Measurements from ENCODE around the gene TOMM70.

The TOMM70 gene

DNA sequence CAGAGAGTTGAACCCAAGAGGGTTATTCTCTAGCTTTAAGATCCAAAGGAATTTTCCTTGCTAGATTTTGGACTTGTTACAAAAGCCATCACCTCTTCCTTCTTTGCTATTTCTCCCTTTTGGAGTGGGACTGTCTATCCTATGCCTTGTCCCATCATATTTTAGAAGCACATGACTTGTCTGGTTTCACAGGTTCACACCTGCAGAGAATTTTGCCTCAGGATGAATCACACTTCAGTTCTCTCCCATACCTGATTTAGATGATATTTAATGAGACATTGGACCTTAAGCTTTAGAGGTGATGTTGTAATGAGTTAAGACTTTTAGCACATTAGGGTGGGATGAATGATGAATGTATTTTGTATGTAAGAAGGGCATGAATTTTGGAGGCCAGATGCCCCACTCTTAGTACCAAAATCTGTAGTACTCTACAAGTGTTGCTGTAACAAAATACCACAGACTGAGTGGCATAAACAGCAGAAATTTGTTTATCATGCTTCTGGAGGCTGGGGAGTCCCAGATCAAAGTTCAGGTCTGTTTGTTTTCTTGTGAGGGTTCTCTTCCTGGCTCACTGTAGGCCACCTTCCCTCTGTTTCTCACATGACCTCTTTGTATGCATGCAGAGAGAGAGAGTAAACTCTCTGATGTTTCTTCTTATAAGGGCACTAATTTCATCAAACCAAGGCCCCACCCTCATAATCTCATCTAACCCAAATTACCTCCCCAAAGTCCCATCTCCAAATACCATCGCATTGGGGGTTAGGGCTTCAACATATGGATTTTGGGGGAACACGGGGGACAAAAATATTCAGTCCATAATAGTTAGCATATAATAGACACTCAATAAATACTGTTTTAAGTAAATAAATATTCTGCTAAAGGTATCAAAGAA is 10.4 kb upstream of the TOMM70 start:
- no peak for DNase-seq (ENCODE audit: low read depth)

DNA sequence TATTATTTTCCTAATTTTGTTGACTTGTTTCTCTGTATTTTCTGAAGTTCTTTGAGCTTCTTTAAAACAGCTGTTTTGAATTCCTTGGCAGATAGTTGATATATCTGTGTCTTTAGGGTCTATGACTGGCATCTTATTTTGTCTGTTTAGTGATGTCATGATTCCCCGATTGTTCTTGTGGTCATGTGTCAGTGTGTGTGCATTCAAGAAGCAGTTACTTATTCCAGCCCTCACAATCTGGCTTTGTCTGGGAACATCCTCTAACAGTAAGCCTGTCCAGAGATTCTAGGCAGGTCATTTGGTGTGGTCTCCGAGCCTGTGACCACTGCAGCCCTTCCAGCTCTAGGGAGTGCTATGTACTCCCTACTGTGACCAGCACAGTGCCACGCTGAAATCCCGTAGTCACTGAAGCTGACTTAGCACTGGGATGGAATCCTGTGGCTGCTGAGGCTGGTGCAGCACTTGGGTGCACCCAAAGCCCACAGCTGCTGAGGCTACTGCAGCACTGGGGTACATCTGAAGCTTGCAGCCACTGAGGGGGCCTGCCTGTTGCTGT is 7.2 kb upstream of the TOMM70 start:
- DNase-seq (ENCODE audit: low read depth), result no peak

DNA sequence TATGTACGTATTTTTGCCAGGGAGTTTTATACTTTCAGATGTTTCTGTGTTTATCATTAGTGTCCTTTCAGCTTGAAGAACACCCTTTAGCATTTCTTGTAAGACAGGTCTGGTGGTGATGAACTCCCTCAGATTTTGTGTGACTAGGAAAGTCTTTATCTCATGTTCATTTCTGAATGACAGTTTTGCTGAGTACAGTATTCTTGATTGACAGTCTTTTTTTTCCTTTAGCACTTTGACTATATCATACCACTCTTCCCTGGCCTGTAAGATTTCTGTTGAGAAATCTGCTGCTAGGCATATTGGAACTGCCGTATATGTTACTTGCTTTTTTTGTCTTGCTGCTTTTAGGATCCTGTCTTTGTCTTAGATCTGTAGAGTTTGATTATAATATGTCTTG is 6.3 kb upstream of the TOMM70 start:
- no peak for DNase-seq (ENCODE audit: low read depth)

DNA sequence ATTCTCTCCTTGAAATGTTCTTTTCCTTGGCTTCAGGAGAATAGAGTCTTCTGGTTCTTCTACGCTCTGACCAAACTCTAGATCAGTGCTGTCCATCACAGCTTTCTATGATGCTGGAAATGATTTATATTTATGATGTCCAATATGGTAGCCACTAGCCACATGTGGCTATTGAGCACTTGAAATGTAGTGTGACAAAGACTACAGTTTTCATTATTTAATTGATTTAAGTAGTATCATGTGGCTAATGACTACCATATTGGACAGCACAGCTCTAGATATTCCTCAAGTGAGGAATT is 3.3 kb upstream of the TOMM70 start:
- DNase-seq (ENCODE audit: low read depth), result no peak

DNA sequence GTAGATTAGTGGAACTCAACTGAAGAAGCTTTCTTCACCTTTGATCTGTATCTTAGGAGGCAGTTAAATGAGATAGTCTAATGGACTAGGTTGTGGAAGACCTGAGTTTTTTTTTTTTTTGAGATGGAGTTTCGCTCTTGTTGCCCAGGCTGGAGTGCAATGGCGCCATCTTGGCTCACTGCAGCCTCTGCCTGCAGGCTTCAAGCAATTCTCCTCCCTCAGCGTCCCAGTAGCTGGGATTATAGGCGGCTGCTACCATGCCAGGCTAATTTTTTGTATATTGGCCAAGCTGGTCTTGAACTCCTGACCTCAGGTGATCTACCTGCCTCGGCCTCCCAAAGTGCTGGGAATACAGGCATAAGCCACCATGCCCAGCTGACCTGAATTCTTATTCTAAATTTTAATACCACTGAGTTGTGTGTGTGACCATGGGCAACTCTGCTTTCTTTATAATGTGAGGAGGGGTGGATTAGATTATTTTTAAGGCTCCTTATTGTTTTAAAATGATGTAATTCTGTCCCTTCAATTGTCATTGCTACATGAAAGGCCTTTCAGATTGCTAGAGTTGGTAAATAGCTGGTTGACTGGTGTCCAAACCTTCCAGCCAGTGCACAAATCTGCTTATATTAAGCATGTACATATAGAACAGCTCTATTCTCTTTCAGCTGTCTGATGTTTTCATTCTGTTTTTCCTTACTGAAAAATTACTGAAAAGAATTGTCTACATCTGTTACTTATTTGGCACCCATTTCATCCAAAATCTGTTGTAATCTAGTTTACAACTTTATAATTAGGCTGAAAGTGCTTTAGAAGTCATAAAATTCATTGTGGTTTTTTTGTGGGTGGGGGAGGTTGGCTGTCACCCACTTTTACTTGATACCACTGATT is 2.7 kb upstream of the TOMM70 start:
- no peak for DNase-seq (ENCODE audit: low read depth)

DNA sequence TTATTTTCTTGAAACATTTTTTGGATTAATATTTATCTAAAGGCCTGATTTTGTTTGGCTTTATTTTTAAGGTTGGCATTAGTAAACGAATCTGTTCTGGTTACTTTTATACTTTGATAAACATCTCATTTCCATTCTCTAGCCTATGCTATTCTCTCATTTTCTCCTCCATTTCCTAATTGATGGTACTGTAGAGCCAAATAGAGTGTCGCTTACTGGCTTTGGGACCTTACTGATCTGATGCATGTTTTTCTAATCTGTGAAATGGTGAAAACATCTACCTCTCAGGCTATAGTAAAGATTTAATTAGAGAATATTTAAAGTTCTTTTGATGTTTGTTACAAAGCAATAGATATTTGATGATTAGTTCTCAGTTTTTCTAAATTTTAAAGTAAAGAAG is 2.0 kb upstream of the TOMM70 start:
- no peak for DNase-seq (ENCODE audit: low read depth)

DNA sequence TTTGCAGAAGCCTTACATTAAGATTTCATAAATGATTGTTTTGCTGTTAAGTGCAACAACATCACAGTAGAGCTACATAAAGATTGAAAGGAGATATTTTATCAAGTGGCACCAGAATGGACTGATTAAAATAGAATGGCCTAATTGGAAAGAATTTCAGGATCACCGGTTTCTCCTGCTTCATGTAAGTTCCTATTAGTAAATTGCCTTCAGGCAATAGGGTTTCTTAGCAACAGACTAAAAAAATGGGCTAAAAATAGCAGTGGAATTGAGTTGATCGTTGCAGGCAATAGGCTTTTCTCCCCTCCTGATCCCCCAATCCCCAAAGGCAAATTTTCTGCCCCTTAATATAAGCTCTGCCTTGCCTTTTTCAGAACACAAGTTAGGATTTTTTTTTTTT is 1.4 kb upstream of the TOMM70 start:
- DNase-seq (ENCODE audit: low read depth), result peak; percentile 19

DNA sequence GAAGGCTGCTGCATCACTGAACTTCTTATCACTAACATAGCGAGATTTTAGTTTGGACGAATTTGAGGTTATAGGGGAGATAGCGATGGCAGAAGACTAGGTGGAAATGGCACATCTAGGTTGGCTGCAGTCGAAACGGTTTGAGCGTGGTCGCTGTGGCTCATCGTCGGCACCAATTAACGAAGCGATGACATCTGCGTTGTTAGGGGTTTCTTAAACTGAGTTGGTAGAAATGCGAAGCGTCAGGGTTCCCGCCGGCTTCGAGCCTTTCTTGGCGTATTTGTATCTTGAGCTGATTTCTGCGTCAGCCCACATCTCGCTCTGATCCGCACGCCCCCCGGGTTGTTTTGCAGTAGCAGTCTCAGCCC is 769 bp upstream of the TOMM70 start:
- DNase-seq (ENCODE audit: low read depth), result peak; percentile 35

DNA sequence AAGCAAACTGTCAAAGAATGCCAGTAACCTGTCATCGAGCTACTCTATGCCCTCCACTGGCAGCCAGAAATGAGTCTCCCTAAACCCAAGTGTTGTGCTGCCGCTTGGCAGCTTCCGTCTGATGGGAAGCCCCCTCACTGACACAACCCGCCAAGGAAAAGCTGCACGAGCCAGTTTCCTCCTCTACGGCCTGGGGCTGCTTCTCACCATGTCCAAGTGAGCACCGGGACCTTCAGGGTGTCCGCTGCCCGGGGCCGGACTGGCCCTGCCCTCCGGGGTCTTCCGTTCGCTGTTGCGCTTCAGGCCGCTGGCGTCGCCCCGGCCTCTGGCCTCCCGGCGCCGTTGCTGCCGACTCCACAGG is 490 bp downstream of the TOMM70 start:
- DNase-seq (ENCODE audit: low read depth), result peak; percentile 10

DNA sequence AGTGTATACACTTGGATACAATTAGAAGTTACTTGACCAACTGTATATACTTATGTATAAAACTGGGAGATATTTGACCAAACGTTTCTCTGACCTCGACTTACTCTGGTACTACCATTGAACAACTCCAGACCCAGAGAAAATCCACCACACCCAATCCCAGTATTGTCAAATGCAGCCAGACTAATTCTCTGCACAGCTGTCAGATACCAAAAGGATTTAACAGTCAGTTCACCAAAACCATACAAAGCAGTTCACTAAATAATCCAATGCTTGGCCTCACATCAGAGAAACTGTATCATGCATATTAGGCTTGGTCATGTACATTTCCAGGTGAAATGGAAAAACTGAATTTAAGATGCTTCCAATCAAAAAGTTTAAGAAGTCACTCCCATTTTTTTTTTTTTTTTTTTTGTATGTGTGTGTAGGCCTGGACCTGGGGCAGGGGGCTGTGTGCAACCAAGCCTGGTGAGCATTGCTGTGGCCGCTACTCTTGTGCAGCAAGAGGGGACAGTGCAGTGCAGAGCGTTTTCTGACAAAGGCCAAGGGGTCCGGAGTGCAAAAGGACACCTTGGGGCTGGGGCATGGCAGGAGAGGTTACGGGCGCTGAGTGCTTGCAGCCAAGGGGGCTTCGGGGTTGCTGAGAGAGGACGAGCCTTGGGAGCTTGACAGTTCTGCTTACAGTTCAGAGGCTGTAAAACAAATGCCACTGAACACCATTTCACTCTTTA is 1.4 kb downstream of the TOMM70 start:
- DNase-seq (ENCODE audit: low read depth), result no peak

DNA sequence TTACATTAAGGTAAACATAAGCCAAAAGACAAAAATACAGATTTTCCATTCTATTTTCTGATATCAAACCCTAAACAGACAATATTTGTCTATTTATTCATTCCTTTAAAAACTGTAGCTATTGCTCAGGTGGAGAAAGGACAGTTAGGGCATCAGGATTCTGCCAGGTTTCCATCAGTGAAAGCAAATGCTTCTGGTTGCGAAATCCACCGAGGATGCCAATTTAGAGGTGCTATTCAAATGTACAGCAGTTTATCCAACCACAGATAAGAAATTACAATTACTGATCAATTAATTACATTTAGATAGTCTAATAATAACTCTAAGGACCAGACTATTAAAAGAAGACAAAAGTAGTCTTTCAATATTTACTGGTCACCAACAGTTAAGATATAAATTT is 3.9 kb downstream of the TOMM70 start:
- peak; percentile 9 for DNase-seq (ENCODE audit: low read depth)

DNA sequence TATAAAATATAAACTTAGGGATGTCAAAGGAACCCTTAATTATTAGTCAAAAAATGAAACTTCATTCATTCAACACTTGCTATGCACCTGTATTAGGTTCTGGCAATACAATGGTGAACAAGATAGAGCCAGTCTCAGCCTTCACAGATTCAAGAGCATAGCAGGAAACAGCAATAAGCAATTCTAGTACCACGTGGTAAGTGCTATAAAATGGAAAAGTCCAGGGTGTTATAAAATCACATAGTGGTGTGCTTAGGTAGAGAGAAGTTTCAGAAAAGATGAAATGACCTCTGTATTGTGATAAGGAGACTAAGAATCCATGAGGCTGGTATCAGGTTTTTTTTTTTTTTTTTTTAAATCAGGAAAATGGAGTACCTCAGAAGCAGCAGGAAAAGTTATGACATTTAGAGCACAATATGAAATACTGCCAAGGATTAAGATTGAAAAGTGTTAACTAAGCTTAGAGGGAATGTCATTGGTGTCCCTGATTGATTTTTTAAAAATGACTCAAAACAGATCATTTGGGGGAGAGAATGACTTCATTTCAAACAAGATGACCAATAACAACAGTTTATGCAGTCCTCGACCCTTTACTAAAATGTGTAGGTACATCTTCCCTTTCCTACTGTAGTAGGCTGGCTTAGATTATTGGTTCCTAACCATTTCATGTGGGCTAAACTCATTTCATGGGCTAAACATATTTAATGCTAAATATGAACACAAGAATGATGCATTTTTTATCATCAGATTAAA is 5.0 kb downstream of the TOMM70 start:
- no peak for DNase-seq (ENCODE audit: low read depth)

DNA sequence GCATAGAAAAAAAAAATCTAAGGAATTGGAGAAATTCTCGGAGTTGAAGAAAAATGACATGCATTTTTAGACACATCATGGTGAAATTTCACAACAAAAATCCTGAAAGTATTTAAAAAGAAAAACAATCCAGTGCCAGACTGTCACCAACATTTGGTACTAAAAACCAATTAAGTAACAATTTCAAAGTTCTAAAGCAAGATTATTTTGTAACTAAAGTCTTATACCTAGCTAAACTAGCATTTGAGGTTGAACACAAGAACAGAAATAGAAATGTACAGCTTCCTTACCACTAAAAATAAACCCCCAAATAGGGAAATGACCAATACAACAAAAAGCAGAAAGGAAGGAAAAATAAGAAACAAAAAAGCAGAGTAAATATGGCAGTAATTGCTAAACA is 11.9 kb downstream of the TOMM70 start:
- no peak for DNase-seq (ENCODE audit: low read depth)

DNA sequence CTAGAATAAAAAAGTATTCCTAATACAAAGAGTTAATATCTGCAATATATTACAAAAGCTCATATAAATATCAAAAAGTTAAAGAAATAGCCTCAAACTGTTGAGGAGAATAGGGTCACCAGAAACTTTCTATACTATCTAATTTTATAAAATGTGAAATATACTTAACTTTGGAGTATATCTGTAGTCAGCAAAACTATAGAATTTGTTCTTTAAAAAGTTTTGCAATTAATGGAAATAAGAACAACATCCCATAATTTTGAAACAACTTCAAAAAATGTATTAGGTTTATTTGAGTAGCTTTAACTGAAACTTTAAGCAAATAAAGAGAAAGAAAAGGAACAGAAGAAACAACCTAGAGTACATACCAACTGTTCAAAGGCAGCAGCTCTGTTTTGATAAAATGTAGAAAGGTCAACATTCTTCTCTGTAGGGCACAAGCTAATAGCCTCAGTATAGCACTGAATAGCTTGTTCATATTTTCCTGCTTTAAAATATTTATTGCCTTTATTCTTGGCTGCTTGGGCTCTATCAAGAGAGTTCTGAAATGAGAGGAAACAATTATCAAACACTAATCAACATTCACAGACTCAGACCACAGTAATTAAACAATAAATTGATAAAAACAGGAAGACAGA is 14.3 kb downstream of the TOMM70 start:
- peak; percentile 21 for DNase-seq (ENCODE audit: low read depth)

DNA sequence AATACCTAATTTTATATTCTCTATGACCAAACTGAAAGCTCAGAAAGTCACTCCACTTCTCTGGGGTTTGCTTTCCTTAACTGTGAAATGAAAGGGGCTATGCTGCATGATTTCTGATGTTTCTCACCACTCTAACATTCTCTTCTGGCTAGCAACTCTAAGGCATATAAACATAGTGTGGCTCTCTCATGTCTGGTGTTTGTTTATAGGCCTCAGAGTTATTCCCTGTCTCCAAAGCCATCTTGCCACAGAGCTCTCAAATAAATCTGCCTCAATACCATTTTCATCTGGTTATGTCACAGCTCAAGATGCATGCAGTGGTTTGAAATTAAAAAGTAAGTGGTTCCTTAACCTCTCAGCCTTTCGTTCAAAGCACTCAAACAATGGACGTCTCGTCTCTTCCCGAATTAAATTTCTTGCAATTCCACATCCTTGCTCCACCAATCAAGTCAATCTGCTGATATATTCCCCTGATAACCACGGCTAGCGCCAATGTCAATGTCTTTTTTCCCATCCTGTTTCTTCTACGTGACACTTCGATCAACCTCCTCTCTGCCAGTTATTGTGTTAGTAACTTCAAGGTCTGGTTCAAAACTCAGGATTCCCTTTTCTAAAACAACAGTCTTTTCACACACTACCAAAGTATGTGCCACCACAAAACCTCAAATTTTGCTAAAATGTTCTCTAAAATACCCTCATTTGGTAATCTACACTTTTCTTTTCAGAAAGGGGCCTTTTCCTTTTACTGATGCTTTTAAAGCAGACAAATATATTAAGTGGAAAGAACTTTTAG is 16.0 kb downstream of the TOMM70 start:
- DNase-seq (ENCODE audit: low read depth), result no peak

DNA sequence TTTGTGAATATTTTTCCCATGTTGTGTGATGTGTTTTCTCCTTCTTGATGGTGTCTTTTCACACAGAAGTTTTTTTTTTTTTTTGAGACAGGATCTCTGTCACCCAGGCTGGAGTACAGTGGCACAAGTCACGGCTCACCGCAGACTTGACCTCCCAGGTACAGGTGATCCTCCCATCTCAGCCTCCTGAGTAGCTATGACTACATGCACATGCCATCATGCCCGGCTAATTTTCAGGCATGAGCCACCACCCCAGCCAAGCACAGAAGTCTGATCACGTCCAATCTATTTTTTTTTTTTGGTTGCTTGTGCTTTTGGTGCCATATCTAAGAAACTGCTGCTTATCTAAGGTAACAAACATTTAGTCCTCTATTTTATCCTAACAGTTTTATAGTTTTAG is 24.6 kb downstream of the TOMM70 start:
- DNase-seq (ENCODE audit: low read depth), result no peak

DNA sequence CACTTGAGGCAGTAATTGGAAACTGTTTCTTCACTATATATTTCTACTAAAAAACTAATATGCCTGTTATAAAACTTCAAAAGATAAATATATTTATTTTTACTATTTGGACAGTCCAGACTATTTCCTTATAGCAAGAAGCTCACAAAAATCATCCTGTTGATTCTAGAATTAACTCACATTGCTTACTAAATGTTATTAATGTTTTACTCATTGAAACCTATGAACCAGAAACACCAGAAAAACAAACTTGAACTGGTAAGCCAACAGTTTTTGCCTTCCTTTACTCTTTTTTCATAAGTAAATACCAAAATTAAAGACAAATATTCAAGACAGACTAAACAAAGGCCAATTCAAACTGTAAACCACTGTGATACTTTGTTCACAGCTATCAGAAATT is 26.4 kb downstream of the TOMM70 start:
- no peak for DNase-seq (ENCODE audit: low read depth)

DNA sequence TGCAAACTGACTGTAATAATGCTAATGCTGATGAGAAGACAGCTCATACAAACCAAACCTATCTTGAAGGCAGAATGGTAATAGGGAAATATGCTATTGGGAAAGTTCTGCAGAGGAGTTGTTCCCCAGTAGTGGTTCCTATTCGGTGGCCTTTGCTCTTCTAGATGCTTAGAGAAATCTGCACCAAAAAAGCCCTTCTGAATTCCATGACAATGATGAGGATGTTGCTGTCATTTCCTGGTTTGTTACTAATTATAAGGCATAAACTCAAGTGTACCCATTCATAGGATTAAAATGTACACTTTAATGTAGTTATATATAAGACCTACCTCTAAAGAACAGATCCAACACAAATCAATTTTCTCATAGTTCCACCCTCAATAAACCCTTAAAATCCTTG is 30.1 kb downstream of the TOMM70 start:
- DNase-seq (ENCODE audit: low read depth), result no peak

DNA sequence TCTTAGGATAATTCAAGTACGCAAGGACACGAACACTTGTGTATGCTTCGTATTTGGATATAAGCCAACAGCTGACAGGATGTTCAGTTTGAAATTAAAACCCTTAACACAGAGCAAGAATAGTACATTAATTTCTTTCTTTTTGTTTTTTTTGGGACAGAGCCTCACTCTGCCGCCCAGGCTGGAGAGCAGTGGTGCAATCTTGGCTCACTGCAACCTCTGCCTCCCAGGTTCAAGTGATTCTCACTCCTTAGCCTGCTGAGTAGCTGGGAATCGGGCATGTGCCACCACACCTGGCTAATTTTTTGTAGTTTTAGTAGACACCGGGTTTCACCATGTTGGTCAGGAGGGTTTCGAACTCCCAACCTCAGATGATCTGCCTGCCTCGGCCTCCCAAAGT is 32.4 kb downstream of the TOMM70 start:
- DNase-seq (ENCODE audit: low read depth), result no peak

DNA sequence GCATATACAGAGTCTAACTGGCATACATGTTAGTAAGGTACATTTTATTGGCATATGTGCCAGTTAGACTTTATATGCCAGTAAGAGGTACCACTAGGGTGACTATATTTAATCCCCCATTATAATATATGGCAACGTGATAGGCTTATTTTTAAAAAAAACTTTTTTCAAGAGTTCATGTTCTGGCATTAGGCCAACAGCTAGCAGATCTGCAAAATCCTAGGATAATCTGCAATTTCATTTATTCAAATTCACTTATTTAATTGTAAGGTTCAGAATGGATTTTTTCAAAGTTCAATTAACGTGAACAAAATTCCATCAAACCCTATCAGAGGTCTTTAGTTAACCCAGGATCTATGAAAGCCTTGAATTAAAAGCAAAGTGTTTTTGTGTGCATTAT is 34.5 kb downstream of the TOMM70 start:
- DNase-seq (ENCODE audit: low read depth), result no peak

DNA sequence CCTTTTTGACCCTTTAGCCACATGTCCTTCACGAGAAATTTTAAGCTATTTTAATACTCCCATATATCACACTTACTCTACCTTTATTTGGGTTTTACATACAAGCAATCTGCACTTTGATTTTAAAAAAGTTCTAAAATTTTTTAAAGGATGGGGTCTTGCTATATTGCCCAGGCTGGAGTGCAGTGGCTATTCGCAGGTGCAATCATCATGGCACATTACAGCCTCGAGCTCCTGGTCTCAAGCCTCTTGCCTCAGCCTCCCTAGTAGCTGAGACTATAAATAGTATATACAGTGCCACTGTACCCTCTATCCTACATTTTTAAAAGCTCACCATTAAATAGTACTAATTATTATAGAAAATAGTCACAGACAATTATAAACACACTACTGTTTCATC is 36.5 kb downstream of the TOMM70 start:
- DNase-seq (ENCODE audit: low read depth), result no peak

Measured in amniotic epithelial cell (primary cell).